NB4 (cell line): Measurements from ENCODE around the gene CSMD2.

Source experiments
- POLR2A ChIP-seq: IDR thresholded peaks from 2 replicates; pipeline ENCODE4 v1.6.1; 2011; ENCODE audit warnings: mild to moderate bottlenecking; ENCODE audit not compliant: insufficient read length; ENCODE audit errors: extremely low read depth
- TF ChIP-seq, protein P1 (sequence below): IDR thresholded peaks from one replicate; pipeline ENCODE4 v1.5.1; 2012; ENCODE audit warnings: low read depth, low read length
- TF ChIP-seq, protein P2 (sequence below): IDR thresholded peaks from 2 replicates; pipeline ENCODE4 v1.6.1; 2011; ENCODE audit warnings: low read depth, low read length

DNA sequence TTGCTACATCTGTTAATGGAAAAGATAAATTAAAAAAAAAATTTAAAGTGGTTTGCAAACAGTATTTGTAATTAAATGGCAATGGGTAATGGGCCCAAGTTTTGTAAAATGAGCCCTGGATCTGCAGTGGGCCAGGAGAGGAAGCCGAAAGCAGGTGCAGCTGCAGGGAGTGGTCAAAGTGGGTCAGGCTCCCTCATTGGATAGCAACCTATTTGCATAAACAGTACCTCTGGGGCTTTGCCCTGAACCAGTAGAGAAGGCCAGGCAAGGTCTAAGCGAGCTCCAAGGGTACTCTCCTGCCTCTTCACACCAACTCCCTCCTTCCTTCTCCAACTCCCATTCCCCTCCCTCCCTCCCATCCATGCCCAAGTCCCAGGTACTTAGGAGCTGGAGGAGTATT is 162.2 kb downstream of the CSMD2 start:
- TF ChIP-seq, protein P1, sequence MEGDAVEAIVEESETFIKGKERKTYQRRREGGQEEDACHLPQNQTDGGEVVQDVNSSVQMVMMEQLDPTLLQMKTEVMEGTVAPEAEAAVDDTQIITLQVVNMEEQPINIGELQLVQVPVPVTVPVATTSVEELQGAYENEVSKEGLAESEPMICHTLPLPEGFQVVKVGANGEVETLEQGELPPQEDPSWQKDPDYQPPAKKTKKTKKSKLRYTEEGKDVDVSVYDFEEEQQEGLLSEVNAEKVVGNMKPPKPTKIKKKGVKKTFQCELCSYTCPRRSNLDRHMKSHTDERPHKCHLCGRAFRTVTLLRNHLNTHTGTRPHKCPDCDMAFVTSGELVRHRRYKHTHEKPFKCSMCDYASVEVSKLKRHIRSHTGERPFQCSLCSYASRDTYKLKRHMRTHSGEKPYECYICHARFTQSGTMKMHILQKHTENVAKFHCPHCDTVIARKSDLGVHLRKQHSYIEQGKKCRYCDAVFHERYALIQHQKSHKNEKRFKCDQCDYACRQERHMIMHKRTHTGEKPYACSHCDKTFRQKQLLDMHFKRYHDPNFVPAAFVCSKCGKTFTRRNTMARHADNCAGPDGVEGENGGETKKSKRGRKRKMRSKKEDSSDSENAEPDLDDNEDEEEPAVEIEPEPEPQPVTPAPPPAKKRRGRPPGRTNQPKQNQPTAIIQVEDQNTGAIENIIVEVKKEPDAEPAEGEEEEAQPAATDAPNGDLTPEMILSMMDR, result no peak
- TF ChIP-seq POLR2A, result no peak
- TF ChIP-seq, protein P2, sequence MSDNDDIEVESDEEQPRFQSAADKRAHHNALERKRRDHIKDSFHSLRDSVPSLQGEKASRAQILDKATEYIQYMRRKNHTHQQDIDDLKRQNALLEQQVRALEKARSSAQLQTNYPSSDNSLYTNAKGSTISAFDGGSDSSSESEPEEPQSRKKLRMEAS, result no peak
